Spleen (tissue), 3 donors: ENCODE data around the gene SPG7.

Experiments used
- POLR2A ChIP-seq, 3 donors: fragments of 450-650 bp; IDR thresholded peaks; one replicate each; pipeline ENCODE4 v1.5.1; 2017; ENCODE audit warnings: antibody characterized with exemption in 3 of 3, mild to moderate bottlenecking in 1 of 3
- POLR2AphosphoS5 ChIP-seq, 3 donors: sonication (generic); formaldehyde crosslinking; IDR thresholded peaks; one replicate each; pipeline ENCODE4 v1.5.1; 2017; ENCODE audit warnings: antibody characterized with exemption in 3 of 3

- TF ChIP-seq POLR2A (IDR thresholded peaks at IDR 0.05), result no peak
- TF ChIP-seq POLR2AphosphoS5 (IDR thresholded peaks at IDR 0.05), result no peak
Measured at GRCh38 chr16:89561884-89562599, 53.8 kb downstream of the SPG7 start.
